HG02938 (cell line): Measurements from ENCODE around the gene CPSF7.
"Not testable (repeated sequence)": the region's sequence is repeated elsewhere in the genome, so short reads cannot be mapped to it uniquely, and the experiment has no call there.

Experiments
- ATAC-seq: cut with Tn5 transposase; IDR thresholded peaks from one replicate; pipeline ENCODE4 v1.9.1; 2021; ENCODE audit warnings: mild to moderate bottlenecking, moderate library complexity; ENCODE audit not compliant: unreplicated experiment

CPSF7 gene

GRCh38 chr11:61390161-61390560, 39.6 kb downstream of the CPSF7 start:
- ATAC-seq, result no peak

GRCh38 chr11:61384271-61385242, 45.2 kb downstream of the CPSF7 start:
- ATAC-seq, result no peak

- not testable (repeated sequence) for ATAC-seq
Measured at GRCh38 chr11:61383859-61384258, 45.9 kb downstream of the CPSF7 start.

DNA sequence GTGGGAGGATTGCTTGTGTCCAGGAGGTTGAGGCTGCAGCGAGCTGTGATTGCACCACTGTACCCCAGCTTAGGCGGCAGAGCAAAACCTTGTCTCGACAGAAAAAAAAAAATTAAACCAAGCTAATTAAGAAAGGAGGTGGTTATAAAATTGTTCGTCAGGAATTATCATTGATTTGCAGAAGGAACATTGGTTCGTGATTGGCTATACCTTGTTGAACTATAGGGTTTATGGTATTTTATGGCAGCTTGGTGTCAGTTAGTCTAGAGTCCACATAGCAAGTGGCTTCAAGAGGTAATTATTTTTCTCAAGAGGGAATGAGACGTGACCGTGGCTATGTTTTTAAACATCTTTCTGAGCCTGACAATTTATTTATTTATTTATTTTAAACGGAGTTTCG, 48.9 kb downstream of the CPSF7 start:
- ATAC-seq, result no peak

- ATAC-seq, result no peak
Measured at GRCh38 chr11:61378713-61379313, 51.0 kb downstream of the CPSF7 start.

DNA sequence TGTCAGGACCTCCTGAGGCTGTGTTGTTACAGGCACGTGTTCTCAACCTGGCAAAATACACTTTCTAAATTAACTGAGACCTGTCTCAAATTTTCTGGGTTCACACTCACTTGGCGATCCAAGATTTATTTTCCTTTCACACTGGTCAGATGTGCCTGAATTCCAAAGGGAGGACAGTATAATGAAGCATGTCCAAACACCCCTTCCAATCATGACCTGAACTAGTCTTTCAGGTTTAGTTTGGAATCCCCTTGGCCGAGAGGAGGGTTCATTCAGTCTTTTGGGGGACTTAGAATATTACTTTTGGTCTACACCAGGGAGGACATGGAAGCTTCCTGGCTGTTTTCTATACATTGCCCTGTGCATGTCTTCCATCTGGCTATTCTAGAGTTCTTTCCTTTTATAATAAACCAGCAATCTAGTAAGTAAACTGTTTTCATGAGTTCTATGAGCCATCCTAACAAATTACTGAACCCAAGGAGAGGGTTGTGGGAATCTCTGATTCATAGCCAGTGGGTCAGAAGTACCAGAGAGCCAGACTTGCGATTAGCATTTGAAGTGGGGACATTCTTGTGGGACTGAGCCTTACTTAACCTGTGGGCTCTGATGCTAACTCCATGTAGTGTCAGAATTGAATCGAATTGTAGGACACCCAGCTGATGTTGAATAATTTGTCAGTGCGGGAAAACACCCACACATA, 52.2 kb downstream of the CPSF7 start:
- ATAC-seq, result no peak

DNA sequence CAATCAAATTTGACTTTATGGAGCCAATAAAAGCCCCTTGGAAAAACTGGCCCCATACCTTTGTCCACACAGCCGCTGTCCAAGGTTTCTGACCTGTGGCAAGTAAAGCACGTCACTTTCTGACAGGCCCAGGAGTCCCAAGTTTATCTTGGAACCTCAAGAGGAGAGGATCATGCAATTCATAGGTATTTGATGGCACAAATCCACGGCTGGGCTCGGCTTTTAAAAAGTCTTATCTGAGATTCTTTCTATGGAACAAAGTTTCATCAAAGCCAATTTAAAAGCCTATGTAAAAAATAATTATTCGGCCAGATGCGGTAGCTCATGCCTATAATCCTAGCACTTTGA, 54.0 kb downstream of the CPSF7 start:
- ATAC-seq, result no peak

GRCh38 chr11:61372659-61373420, 56.9 kb downstream of the CPSF7 start:
- no peak for ATAC-seq

DNA sequence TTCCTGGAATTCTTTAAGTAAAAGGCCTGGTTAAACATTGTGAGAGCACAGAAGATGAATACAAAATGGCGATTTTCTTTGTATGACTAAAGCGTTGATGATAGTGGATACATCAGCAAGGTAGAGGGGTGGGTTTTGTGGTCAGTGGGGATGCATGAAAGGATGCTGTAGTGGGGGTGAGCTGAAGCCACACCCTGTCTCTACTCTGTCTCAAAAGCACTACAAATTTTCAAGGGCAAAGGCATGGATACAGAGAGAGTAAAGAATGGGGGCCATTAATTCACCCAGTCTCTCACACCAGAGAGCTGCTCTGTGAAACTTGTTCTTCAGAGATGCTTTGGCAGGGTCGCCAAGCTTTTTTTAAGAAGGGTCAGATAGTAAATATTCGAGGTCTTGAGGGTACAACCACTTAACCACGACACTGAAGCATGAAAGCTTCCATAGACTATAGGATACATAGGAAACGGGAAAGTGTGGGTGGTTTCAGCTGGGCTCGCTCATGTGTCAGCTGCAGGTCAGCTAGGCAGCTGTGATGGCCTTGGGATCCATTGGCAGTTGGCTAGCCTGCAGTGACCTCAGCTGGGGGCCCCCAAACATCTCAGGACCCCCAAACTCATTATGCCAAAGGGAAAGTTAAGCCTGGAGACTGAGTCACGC, 59.3 kb downstream of the CPSF7 start:
- no peak for ATAC-seq

DNA sequence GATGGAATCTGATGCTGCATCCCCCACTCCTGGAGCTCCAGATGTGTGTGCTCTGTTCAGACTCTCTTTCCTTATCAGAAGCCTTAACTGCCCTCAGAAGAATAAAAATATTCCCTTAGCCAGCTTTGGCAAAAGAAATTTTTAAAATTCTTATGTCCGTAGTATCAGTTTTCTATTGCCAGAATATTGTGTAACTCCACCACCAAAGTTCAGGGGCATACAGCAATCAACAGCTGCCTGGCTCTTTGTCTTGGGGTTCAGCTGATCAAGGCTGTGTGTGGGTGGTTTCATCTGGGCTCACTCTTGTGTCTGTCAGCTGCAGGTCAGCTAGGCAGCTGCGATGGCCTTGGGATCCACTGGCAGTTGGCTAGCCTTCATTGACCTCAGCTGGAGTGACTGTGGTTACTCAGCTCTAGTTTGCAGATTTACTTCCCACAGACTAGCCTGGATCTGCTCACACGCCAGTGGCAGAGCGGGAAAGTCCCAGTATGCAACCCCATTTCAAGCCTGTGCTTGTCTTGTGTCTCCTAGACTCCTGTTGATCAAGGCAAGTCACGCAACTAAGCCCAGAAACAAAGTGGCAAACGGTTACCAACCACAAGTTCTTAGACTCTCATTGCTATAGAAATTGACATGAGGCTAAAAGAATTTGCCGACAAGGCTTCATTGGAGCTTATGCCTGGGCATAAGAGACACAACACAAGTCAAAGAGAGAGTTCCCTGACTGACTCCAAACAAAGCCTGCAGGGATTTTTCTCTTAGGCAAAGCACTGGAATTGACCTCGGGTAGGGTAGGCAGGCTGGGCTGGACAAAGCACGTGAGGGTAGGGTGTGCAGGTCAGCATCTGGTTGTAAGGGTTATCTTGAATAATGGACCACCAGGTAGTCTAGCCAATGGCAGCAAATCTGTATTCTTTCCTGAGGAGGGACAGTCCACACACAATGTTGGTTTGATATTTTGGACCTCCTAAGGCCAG, 60.1 kb downstream of the CPSF7 start:
- no peak for ATAC-seq

- ATAC-seq, result no peak
Measured at GRCh38 chr11:61368646-61369045, 61.1 kb downstream of the CPSF7 start.

DNA sequence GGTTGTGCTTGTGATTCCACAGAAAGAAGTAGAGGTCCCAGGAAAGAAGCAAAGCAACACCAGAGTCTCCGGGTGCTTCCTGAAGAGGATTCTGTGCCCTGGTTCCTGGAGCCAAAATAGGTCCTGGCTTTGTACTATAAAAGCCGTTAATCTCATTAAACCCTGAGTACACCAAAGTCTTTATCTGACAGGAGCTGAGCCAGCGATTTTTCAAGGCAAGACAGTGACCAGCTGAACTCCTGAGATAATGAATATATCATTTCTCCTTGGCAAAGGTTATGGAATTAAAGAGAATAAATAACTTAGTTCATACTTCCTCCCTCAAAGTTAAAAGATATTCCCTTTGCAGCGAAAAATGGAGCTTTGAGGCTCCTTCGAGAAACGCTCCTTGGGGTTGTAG, 62.4 kb downstream of the CPSF7 start:
- no peak for ATAC-seq

GRCh38 chr11:61364012-61364675, 65.6 kb downstream of the CPSF7 start:
- ATAC-seq, result no peak

GRCh38 chr11:61362542-61362875, 67.3 kb downstream of the CPSF7 start:
- no peak for ATAC-seq

DNA sequence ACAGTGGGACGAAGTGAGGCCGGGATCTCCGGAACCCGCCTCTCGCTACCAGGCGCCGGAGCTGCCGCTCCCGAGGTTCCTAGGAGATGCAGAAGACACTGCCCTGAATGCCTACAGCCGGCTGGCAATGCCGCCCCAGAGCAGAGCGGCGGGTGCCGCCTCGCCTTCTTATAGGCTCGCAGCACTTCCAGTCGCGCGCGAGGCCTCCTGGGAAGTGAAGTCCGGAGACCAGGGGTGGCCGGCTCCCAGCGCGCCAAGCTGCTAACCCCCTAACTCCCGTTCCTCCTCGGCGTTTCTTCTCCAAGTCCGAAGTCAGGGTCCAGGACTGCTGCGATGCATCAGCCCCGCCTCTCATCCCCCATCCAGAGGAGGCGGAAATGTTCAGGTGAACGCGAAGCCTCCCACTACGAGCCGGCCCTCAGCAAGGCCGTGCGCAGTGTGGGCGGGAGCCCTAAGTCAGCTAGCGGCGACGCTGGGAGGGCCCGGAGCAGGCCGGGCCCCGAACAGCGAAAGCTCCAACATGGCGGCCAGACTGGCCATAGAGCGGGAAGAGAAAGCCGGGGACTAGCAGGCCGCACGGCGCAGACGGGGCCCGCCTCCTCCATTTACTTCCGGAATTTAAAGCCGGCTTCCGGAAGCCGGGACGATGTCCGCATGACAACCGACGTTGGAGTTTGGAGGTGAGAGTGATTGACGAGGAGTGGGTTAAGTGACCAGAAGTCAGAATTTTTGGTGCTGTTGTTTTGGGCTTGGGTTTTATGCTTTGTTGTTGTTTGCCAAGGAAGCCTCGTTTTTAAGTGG, 67.8 kb downstream of the CPSF7 start, which contains the start of the genes CYB561A3 and TMEM138:
CYB561A3 (minus strand) TSS at position 142 of the 801 bp plus-strand sequence. CDS start 5,169 bp downstream, outside the sequence.
TMEM138 (plus strand) TSS at position 634 of the 801 bp plus-strand sequence. CDS start 2,017 bp downstream, outside the sequence.
- ATAC-seq, result peak; percentile 80

- no peak for ATAC-seq
Measured at GRCh38 chr11:61361237-61361740, 68.5 kb downstream of the CPSF7 start.

DNA sequence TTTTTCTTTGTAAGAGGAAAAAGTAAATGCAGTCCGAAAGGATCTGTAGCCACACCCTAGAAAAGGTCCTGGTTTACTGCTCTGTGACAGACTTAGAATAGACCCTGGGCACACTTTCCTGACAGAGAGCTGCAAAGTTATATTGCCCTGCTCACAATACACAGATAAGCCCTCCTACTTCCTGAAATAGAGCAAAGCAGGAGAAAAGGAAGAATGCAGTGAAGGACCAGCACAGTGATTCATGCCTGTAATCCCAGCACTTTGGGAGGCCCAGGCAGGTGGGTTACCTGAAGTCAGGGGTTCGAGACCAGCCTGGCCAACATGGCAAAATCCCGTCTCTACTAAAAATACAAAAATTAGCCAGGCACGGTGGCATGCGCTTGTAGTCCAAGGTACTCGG, 70.3 kb downstream of the CPSF7 start:
- ATAC-seq, result no peak

DNA sequence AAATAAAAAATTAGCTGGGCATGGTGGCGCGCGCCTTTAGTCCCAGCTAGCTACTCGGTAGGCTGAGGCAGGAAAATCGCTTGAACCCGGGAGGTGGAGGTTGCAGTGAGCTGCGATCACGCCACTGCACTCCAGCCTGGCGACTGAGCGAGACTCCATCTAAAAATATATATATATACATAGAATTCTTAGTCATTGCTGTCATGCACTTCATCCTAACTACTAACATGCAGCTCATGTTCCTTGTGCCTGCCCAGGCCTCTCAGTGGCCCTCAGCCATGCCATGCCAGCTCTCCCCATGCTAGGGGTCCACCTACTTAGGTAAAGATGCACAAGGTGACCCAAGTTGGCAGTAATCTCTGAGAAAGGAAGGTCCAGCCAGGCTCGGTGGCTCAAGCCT, 71.2 kb downstream of the CPSF7 start:
- no peak for ATAC-seq
